COLO668 (cell line): ENCODE measurements around the gene VGLL2.

ENCODE experiments used
- DNase-seq: peaks from one replicate; lab custom pipeline; 2025; ENCODE audit not compliant: unreplicated experiment; lab: John Stamatoyannopoulos, UW

The VGLL2 gene

GRCh38 chr6:117311726-117312125 lies 46.4 kb downstream of the VGLL2 start:
- no peak for DNase-seq

GRCh38 chr6:117317261-117317660 lies 51.9 kb downstream of the VGLL2 start:
- no peak for DNase-seq
